Activated effector memory CD4-positive, alpha-beta T cell treated with Interleukin-2 at 50 U/mL for 16 hours (primary cell): ENCODE results near the gene FBXL4.

ENCODE experiments used
- DNase-seq: peaks from one replicate; pipeline ENCODE4 v3.0.0-alpha.2; 2020

FBXL4 gene

DNA sequence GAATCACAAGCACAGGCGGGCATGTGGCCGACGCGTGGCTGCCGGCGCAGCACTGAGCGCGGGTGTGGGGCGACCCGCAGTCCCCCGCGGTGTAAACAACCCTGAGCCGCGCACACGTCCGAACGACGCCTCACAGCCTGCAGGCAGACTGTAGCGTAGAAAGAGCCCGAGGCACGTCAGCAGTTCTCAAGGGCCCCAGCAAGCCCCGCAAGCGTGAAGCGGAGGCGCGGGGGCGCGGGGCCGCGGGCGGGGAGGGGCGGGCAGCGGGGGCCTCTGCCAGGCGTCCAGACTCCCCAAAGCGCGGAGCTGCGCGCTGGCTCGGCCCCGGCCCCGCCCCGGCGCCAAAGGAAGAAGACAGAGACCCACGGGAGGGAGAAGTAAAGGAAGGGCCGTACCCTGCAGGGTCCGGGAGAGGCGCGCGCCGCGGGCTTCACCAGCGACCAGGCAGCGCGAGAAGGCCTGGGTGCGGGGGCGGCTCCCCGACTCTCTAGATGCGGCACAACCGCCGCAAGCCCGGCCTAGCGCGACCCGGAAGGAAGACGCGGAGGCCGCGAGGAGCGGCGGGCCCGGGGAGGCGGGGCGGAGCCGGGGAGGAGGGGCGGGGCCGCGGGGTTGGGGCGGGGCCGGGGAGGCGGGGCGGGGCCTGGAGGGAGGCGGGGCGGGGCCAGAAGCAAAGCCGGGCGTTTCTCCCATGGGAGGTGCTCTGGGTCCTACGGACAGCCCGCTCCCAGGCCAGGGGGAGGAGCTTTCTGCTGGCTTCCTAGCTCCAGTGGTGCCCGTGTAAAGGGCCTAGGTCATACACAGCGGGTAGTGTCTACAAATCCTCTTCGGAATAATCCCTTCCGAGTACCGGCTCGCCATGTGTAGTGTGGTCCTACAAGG lies at the start of gene FBXL4:
Gene FBXL4, minus strand, starts transcription at position 536 of the 882 bp plus-strand sequence. CDS start 20,958 bp downstream, outside the sequence.
- DNase-seq = peak; percentile 71

DNA sequence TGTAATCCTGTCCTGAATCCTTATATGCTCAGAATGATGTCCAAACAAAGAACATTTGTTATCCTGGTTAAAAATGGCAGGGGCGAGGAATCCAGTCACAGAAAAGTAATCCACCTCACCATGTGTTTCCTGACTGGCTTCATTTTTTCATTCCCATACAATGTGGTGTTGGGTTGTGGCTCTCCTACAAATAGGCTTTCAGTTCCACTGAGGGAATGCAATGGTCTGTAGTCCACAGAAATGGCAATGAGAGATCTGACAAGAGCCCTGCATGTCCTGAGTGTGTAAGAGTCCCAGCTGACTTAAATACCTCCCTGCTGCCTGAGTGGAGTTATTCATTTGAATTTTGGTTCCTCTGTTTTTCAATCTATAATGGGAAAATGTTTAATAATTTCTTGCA lies 47.4 kb upstream of the FBXL4 start:
- DNase-seq = no peak

- DNase-seq = no peak
These were observed 44.8 kb upstream of the FBXL4 start for GRCh38 chr6:98992535-98992934.

- no peak for DNase-seq
These were observed 38.4 kb upstream of the FBXL4 start for GRCh38 chr6:98986071-98986615.

DNA sequence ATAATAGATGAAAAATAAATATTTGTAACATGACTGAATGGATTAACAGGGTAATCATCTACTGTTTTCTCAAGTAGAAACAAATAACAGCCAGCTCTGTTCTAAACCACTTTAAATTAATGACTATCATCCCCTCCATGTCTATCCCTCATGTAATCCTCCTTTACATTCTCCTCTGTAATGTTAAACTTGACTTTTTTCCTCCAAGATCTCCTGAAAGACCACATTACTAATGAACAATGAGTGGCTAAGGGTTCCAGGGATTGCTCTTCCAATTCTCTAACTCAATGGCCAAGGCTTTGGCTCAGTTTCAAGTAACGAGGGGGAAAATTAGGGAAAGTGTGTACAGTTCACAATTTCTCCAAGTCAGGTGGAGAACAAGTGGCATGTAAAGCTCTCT lies 37.6 kb upstream of the FBXL4 start:
- DNase-seq = no peak

DNA sequence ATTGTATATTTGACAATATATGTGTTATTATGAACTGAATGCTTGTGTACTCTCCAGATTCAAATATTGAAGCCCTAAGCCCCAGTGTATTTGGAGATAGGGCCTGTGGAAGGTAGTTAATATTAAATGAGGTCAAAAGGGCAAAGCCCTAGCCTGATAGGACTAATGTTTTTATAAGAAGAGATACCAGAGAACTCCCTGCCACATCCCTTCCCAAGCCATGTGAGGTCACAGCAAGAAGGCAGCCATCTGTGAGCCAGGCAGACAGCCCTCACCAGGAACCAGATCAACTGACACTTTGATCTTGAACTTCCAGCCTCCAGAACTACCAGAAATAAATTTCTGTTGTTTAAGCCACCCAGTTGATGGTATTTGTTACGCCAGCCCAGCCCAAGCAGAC lies 36.4 kb upstream of the FBXL4 start:
- no peak for DNase-seq

DNA sequence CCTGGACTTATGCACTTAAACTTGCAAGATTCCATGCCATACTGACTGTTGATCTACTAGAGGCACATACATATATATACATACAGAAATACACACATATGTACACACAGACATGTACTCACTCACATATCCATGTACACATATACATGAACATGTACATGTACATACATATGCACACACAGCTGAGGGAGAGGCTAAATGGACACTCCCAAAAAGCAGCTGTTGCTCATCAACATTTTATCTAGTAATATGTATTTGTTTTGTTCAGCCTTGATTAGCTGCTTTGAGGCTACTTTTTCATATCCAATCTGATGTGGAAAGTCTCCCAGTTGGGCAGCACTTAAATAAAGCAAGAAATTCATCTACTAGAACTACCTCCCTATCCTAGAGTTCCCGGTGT lies 33.7 kb upstream of the FBXL4 start:
- DNase-seq = no peak

DNA sequence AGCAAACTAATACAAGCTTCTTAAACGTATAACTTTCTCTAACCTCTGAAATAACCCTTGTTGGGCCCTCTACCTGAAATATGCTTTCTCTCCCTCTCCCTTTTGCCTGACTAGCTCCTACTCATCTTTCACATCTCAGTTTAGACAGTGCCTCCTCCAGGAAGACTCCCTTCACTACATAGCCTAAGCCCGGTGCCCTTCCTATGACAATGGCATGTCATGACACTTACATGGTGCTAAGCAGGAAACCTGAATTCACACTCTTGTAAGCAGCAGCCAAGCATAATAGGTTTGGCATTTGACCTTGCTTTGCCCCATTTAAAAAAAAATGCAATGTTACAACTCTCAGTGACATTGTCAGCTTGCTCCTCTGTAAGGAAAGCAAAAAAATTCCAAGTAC lies 33.1 kb upstream of the FBXL4 start:
- no peak for DNase-seq

GRCh38 chr6:98977671-98978292 lies 30.0 kb upstream of the FBXL4 start:
- no peak for DNase-seq

DNA sequence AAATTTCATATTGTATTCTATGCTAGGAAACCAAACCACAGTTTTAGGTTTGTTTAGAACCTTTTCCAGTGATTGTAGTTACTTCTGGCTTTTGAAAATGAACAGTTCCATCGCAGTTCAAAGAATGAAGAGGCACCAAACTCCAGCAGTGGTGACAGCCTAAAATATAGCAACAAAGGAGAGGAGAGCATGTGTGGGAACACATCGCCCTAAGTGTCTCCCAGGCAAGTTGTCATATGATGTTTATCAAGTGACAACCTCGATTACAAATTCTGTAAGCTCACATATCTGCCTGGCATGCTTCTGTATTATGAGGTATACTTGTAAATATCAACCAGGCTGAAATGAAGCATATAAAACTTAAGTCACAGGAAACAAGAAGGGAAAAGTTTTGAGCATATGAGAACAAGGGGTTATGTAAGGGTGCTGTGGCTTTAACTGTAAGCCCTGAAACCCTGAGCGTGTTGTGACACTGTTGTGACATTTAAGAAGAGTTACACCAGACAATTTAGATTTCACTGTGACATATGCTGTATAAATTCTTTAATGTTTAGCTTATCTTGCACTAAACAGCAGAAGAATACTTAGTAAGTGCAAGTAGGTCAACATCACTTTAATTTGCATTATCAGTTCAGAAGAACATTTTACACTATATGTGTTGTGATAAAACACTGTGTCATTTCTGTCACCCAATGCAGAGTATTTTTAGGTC lies 29.1 kb upstream of the FBXL4 start:
- DNase-seq = no peak

GRCh38 chr6:98975421-98975820 lies 27.7 kb upstream of the FBXL4 start:
- no peak for DNase-seq

DNA sequence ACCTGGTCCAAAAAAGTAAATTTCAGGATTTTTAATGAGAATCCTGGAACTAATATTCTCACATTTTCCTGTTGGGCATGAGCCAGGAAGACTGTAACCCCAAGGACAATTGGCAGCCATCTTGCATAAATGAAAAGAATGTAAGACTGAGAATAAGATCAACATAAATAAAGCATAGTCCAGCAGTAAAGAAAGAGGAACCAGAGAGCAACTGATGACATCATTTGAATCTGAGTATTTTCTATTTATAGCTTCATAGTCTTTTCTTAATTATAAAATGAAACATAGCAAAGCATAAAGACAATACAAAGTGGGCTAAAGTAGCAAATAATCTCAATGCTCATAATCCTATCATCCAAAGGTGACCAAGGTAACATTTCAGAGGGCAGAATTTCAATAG lies 26.6 kb upstream of the FBXL4 start:
- no peak for DNase-seq

- DNase-seq = no peak
These were observed 25.8 kb upstream of the FBXL4 start for GRCh38 chr6:98973571-98973970.

DNA sequence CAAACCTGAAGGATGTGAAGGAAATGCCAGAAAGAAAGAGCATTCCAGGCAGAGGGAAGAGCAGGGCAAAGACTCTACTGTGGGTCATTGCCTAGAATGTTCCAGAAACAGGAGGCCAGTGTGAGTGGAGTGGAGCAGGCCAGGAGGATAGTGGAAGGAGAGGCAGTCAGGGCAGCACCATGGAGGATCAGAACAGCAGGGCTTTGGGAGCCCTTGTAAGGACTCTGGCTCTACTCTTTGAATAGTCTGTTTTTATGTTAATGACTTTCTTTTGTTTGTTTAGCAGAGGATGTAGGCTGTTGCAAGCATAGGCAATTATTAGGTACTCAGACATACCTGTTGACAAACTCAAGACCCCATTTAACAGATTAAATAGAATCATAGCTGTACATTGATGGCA lies 23.6 kb upstream of the FBXL4 start:
- no peak for DNase-seq

- DNase-seq = no peak
These were observed 22.7 kb upstream of the FBXL4 start for GRCh38 chr6:98970469-98970868.

GRCh38 chr6:98967616-98968015 lies 19.9 kb upstream of the FBXL4 start:
- no peak for DNase-seq

DNA sequence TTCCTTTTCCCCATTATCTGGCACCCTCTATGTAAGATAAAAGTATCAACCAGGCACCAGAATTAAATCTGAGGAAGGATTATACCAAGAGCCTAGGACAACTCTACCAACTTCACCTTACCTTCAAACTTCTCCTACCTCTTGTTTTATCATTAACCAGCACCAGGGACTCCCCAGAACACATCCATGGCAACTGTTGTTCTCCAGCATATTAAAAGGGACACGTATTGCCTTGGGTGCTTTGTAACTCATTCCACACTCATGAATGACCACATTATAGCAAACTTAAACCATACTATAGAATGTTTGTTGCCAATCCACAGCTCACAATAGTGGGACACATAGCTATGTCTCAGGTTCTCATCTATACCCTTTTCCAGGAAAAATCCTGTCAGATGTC lies 11.9 kb upstream of the FBXL4 start:
- DNase-seq = no peak

- DNase-seq = no peak
These were observed 11.0 kb upstream of the FBXL4 start for GRCh38 chr6:98958776-98959175.

- DNase-seq = no peak
These were observed 9.7 kb upstream of the FBXL4 start for GRCh38 chr6:98957450-98957849.

DNA sequence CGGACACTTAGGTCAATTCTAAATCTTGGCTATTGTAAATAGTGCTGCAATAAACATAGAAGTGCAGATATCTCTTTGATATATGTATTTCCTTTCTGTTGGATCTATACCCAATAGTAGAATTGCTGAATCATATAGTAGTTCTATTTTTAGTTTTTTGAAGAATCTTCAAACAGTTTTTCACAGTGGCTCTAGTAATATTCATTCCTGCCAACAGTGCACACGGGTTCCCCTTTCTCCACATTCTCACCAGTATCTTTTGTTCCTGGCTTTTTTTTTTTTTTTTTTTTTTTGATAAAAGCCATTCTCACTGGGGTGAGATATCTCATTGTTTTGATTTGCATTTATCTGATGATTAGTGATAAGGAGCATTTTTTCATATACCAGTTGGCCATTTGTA lies 1.8 kb upstream of the FBXL4 start:
- DNase-seq = no peak

- peak; percentile 29 for DNase-seq
These were observed 801 bp downstream of the FBXL4 start for GRCh38 chr6:98946879-98947410.

DNA sequence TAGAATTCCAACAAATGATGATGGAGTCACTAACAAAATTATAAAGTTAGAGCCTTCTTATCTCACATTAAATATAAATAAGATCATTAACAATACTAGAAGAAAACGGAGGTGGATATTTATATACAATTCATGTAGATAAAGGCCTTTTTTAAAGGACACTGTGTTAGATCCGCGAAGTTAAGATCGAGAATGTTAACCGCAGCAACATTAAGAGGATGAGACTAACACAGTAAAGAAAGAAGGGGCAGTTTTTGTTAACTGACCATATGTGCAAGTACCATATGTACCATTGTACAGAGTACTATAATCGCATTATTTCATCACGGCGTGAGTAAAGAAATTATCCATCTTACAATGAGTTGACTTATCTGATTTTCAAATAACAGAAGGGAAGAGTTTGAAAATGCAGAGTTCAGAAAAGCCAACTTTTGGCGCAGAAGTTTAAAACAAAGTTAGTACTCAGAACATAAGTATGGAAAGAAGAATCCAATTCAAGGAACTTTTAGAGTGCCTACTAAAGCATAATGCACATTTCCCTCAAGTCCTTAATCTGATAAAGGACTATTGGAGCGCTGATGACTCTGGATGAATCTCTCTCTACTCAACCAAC lies 1.4 kb downstream of the FBXL4 start:
- no peak for DNase-seq
